Measurements from ENCODE around the gene WDR73.

Gene WDR73

GRCh38 chr15:84608707-84609284, 45.3 kb downstream of the WDR73 start:
- ChIA-PET POLR2A (ENCODE audit: low non-redundant PET) (interaction anchor here (0.5 kb wide), 1 partner anchor 22 kb away, joined by 3 read pairs; no protein-coding TSS in a partner anchor), CTCF (interaction anchor here (0.5 kb wide), 1 partner anchor 88 kb away, joined by 3 read pairs; no protein-coding TSS in a partner anchor)
- H3K27ac ChIP-seq: no peak overlapping the region
- no peak for TF ChIP-seq CTCF (conservative IDR thresholded peaks at IDR 0.05; ENCODE audit: low read depth)
- DNase-seq (ENCODE audit: low spot score): no peak

GRCh38 chr15:84606653-84607120, 47.4 kb downstream of the WDR73 start:
- CTCF ChIA-PET: no interaction called here
- H3K27ac ChIP-seq: no peak overlapping the region
- no peak for TF ChIP-seq CTCF (conservative IDR thresholded peaks at IDR 0.05; ENCODE audit: low read depth)
- POLR2A ChIA-PET (ENCODE audit: low non-redundant PET): no interaction called here
- DNase-seq (ENCODE audit: low spot score): no peak

- ChIA-PET CTCF (no interaction called here), POLR2A (ENCODE audit: low non-redundant PET) (no interaction called here)
- H3K27ac ChIP-seq: no peak overlapping the region
- no peak for DNase-seq (ENCODE audit: low spot score)
- no peak for TF ChIP-seq CTCF (conservative IDR thresholded peaks at IDR 0.05; ENCODE audit: low read depth)
These were observed 48.6 kb downstream of the WDR73 start for GRCh38 chr15:84605554-84605882.

- POLR2A ChIA-PET (ENCODE audit: low non-redundant PET): no interaction called here
- DNase-seq (ENCODE audit: low spot score): no peak
- CTCF ChIA-PET: no interaction called here
- H3K27ac ChIP-seq: no peak overlapping the region
- TF ChIP-seq CTCF (conservative IDR thresholded peaks at IDR 0.05; ENCODE audit: low read depth): no peak
These were observed 49.1 kb downstream of the WDR73 start for GRCh38 chr15:84604826-84605553.

- ChIA-PET CTCF (no interaction called here), POLR2A (ENCODE audit: low non-redundant PET) (no interaction called here)
- no peak for TF ChIP-seq CTCF (conservative IDR thresholded peaks at IDR 0.05; ENCODE audit: low read depth)
- DNase-seq (ENCODE audit: low spot score): no peak
- no peak overlapping the region for H3K27ac ChIP-seq
These were observed 50.3 kb downstream of the WDR73 start for GRCh38 chr15:84603630-84604379.

- POLR2A ChIA-PET (ENCODE audit: low non-redundant PET): interaction anchor here (0.5 to 1.4 kb wide), 2 partner anchors 21 to 29 kb away, joined by 4 to 15 read pairs; no protein-coding TSS in a partner anchor
- TF ChIP-seq CTCF (conservative IDR thresholded peaks at IDR 0.05; ENCODE audit: low read depth): no peak
- CTCF ChIA-PET: interaction anchor here (0.5 to 1.4 kb wide), 4 partner anchors 31 to 464 kb away, joined by 3 to 4 read pairs (median 3); partner anchors contain the start of gene WDR73
- H3K27ac ChIP-seq: no peak overlapping the region
- DNase-seq (ENCODE audit: low spot score): no peak
These were observed 52.6 kb downstream of the WDR73 start for GRCh38 chr15:84601555-84601838.
